H9 (cell line): Measurements from ENCODE around the gene NCLN. TPM values are rescaled to one million over a fixed set of nuclear protein-coding genes. Genes with fewer than 3 reads are reported as not detected.

ENCODE experiments used
- DNase-seq: peaks from one replicate; pipeline ENCODE4 v3.0.0-alpha.2; 2017
- H2AFZ ChIP-seq: one replicate; pipeline ENCODE4 v1.6.1; 2013; ENCODE audit warnings: mild to moderate bottlenecking, low read length, control low read depth, moderate library complexity
- H2AK5ac ChIP-seq: 2 replicates; pipeline ENCODE4 v1.6.1; 2013; ENCODE audit warnings: low read length, control low read depth, mixed read lengths; ENCODE audit not compliant: insufficient read length
- H2BK120ac ChIP-seq: one replicate; pipeline ENCODE4 v1.6.1; 2013; ENCODE audit warnings: low read depth, mild to moderate bottlenecking, low read length, control low read depth, inconsistent platforms; ENCODE audit not compliant: poor library complexity, severe bottlenecking
- H2BK12ac ChIP-seq: 2 replicates; pipeline ENCODE4 v1.6.1; 2013; ENCODE audit warnings: low read length, control low read depth, mixed read lengths, low read depth; ENCODE audit not compliant: insufficient read length
- H2BK15ac ChIP-seq: 2 replicates; pipeline ENCODE4 v1.6.1; 2013; ENCODE audit warnings: low read depth, low read length, control low read depth
- H2BK20ac ChIP-seq: one replicate; pipeline ENCODE4 v1.6.1; 2013; ENCODE audit warnings: low read depth, mild to moderate bottlenecking, low read length, control low read depth, inconsistent platforms; ENCODE audit not compliant: poor library complexity, severe bottlenecking
- H2BK5ac ChIP-seq: 2 replicates; pipeline ENCODE4 v1.6.1; 2013; ENCODE audit warnings: low read length, control low read depth, mixed read lengths; ENCODE audit not compliant: insufficient read length
- H3K14ac ChIP-seq: 2 replicates; pipeline ENCODE4 v1.6.1; 2013; ENCODE audit warnings: low read length, control low read depth; ENCODE audit not compliant: insufficient read depth
- H3K18ac ChIP-seq: 2 replicates; pipeline ENCODE4 v1.6.1; 2013; ENCODE audit warnings: low read depth, mild to moderate bottlenecking, mixed read lengths, low read length, control low read depth; ENCODE audit not compliant: insufficient read length
- H3K23ac ChIP-seq: 2 replicates; pipeline ENCODE4 v1.6.1; 2013; ENCODE audit warnings: low read length, control low read depth, mixed read lengths, low read depth; ENCODE audit not compliant: insufficient read length
- H3K23me2 ChIP-seq: 2 replicates; pipeline ENCODE4 v1.6.1; 2013; ENCODE audit warnings: low read depth, mild to moderate bottlenecking, mixed read lengths, low read length, control low read depth; ENCODE audit not compliant: insufficient read length, poor library complexity, severe bottlenecking
- H3K27ac ChIP-seq: 2 replicates; pipeline ENCODE4 v1.5.1; 2013; ENCODE audit warnings: low read length, control low read depth, mixed read lengths, low read depth; ENCODE audit not compliant: insufficient read length
- H3K27me3 ChIP-seq: 2 replicates; pipeline ENCODE4 v1.6.1; 2013; ENCODE audit warnings: low read length, control low read depth, inconsistent platforms; ENCODE audit not compliant: insufficient read depth
- H3K4ac ChIP-seq: 2 replicates; pipeline ENCODE4 v1.6.1; 2013; ENCODE audit warnings: low read depth, mild to moderate bottlenecking, control low read depth, inconsistent platforms, low read length, moderate library complexity
- H3K4me1 ChIP-seq: 2 replicates; pipeline ENCODE4 v1.6.1; 2013; ENCODE audit warnings: low read length, control low read depth, inconsistent platforms; ENCODE audit not compliant: insufficient read depth
- H3K4me2 ChIP-seq: 2 replicates; pipeline ENCODE4 v1.6.1; 2013; ENCODE audit warnings: low read length, control low read depth, mixed read lengths; ENCODE audit not compliant: insufficient read length, insufficient read depth
- H3K56ac ChIP-seq: 2 replicates; pipeline ENCODE4 v1.6.1; 2013; ENCODE audit warnings: low read depth, mild to moderate bottlenecking, mixed read lengths, low read length, control low read depth; ENCODE audit not compliant: insufficient read length
- H3K79me1 ChIP-seq: 2 replicates; pipeline ENCODE4 v1.6.1; 2013; ENCODE audit warnings: low read depth, mild to moderate bottlenecking, moderate library complexity, low read length, control low read depth, inconsistent platforms; ENCODE audit not compliant: insufficient read depth, poor library complexity, severe bottlenecking
- H3K79me2 ChIP-seq: 2 replicates; pipeline ENCODE4 v1.6.1; 2013; ENCODE audit warnings: low read length, control low read depth, inconsistent platforms; ENCODE audit not compliant: insufficient read depth
- H3K9ac ChIP-seq: 2 replicates; pipeline ENCODE4 v1.6.1; 2013; ENCODE audit warnings: low read length, control low read depth, mixed read lengths; ENCODE audit not compliant: insufficient read length; ENCODE audit errors: extremely low read depth
- H3K9me3 ChIP-seq: one replicate; pipeline ENCODE4 v1.6.1; 2013; ENCODE audit warnings: low read depth, low read length, inconsistent platforms; ENCODE audit not compliant: control insufficient read depth
- H3T11ph ChIP-seq: one replicate; pipeline ENCODE4 v1.6.1; 2013; ENCODE audit warnings: mild to moderate bottlenecking, low read length, control low read depth, inconsistent platforms
- H4K20me1 ChIP-seq: one replicate; pipeline ENCODE4 v1.6.1; 2013; ENCODE audit not compliant: control insufficient read depth, insufficient read length, insufficient read depth
- H4K5ac ChIP-seq: 2 replicates; pipeline ENCODE4 v1.6.1; 2013; ENCODE audit warnings: low read depth, mild to moderate bottlenecking, mixed read lengths, low read length, control low read depth; ENCODE audit not compliant: insufficient read length
- H4K8ac ChIP-seq: replicated peaks from 2 replicates; pipeline ENCODE4 v1.6.1; 2013; ENCODE audit warnings: low read length, control low read depth, mixed read lengths, low read depth; ENCODE audit not compliant: insufficient read length
- H4K91ac ChIP-seq: 2 replicates; pipeline ENCODE4 v1.6.1; 2013; ENCODE audit warnings: low read depth, mild to moderate bottlenecking, moderate library complexity, mixed read lengths, low read length, control low read depth; ENCODE audit not compliant: insufficient read length
- H3K27ac Mint-ChIP-seq, 3 experiments: 2 replicates in 2 of 3; 3 replicates in 1 of 3; pipeline ENCODE4 v1.8.0; 2020 to 2021; ENCODE audit warnings: mixed read lengths in 3 of 3, mild to moderate bottlenecking in 1 of 3, moderate library complexity in 1 of 3
- H3K27me3 Mint-ChIP-seq: 2 replicates; pipeline ENCODE4 v1.8.0; 2021; ENCODE audit warnings: low read depth, mild to moderate bottlenecking, moderate library complexity, mixed read lengths
- H3K36me3 Mint-ChIP-seq, 3 experiments: 2 replicates in 2 of 3; 3 replicates in 1 of 3; pipeline ENCODE4 v1.8.0; 2020 to 2021; ENCODE audit warnings: low read depth in 3 of 3, mixed read lengths in 3 of 3; ENCODE audit not compliant: insufficient read depth in 1 of 3
- H3K4me1 Mint-ChIP-seq, 2 experiments: 2 replicates each; pipeline ENCODE4 v1.8.0; 2020; ENCODE audit warnings: mixed read lengths in 2 of 2
- H3K4me3 Mint-ChIP-seq, 2 experiments: 2 replicates in 1 of 2; 3 replicates in 1 of 2; pipeline ENCODE4 v1.8.0; 2020 to 2021; ENCODE audit warnings: mild to moderate bottlenecking in 2 of 2, mixed read lengths in 2 of 2, moderate library complexity in 1 of 2
- H3K9me3 Mint-ChIP-seq, 2 experiments: 2 replicates in 1 of 2; 3 replicates in 1 of 2; pipeline ENCODE4 v1.8.0; 2020; ENCODE audit warnings: mild to moderate bottlenecking in 2 of 2, mixed read lengths in 2 of 2, moderate library complexity in 1 of 2
- CTCF ChIP-seq: fragments of 200-600 bp; sonication (generic); conservative IDR thresholded peaks from 3 replicates; pipeline ENCODE4 v1.8.0; 2021; ENCODE audit warnings: antibody characterized with exemption, mild to moderate bottlenecking
- WGBS: extraction: QIAGEN DNeasy Blood & Tissue Kit; methylation state at CpG from one replicate; pipeline ENCODE4 v1.1.7; 2013; ENCODE audit warnings: missing lambda C conversion rate, low lambda C conversion rate, mixed read lengths; ENCODE audit not compliant: insufficient read length; ENCODE audit errors: extremely low coverage; 5-methylcytosine and 5-hydroxymethylcytosine counted together
- total RNA-seq: library from RNA; stranded (reverse); gene quantifications from 2 replicates; pipeline ENCODE4 v1.2.1, GENCODE V29; 2021

Gene NCLN
- total RNA-seq, 1 experiment from 2014 or later: 94.8 TPM

DNA sequence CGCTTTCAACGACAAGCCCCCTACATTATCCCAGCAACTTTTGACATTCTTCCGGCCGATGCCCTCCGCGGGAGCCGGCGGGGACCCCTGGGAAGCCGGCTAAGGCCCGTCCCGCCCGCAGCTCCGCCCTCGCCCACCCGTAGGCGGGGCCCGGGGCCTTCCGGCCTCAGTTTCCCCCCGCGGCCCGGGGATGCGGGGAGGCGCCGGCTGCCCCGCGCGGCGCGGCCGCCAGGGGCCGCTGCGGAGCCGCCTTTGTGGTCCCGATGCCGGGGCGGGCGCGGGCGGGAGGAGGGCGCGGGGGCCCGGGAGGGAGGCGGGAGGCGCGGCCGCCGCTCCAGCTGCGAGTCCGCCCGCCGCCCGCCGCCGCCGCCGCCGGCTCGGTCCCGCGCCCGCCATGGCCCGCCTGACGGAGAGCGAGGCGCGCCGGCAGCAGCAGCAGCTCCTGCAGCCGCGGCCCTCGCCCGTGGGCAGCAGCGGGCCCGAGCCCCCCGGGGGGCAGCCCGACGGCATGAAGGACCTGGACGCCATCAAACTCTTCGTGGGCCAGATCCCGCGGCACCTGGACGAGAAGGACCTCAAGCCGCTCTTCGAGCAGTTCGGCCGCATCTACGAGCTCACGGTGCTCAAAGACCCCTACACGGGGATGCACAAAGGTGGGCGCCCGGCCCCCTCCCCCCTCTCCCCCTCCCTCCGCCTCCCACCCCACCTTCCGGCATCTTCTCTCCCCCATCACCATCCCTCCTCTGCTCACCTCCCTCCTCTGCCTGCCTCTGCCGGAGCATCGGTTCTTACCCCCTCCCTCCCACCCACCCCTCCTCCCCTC lies 38.8 kb downstream of the NCLN start, which contains the start of gene CELF5:
Gene CELF5, plus strand, starts transcription at position 316 of the 823 bp plus-strand sequence. Its CDS starts 79 bp downstream, at position 395.
- Histone ChIP-seq H2BK120ac (no peak within 1 kb of the TSS), H3K9ac (no peak within 1 kb of the TSS), H4K20me1 (no peaks in the 10 kb centered on the region), H4K5ac (no peak within 1 kb of the TSS), H2BK20ac (no peak within 1 kb of the TSS), H4K91ac (no peak within 1 kb of the TSS), H2BK5ac (no peak within 1 kb of the TSS), H3K4me2 (peak within 1 kb of the TSS; percentile 56), H2AFZ (no peak within 1 kb of the TSS), H3K14ac (no peak within 1 kb of the TSS), H3K79me2 (no peaks in the 10 kb centered on the region), H3K27me3 (no peaks in the 10 kb centered on the region), H3K4me1 (no peaks in the 10 kb centered on the region), H2BK15ac (no peak within 1 kb of the TSS), H3K18ac (no peak within 1 kb of the TSS), H4K8ac (no peak within 1 kb of the TSS), H3K79me1 (no peaks in the 10 kb centered on the region), H3K9me3 (no peaks in the 10 kb centered on the region), H3K23me2 (peaks cover 6% of the 10 kb centered on the region), H3K27ac (no peak within 1 kb of the TSS), H3T11ph (no peak within 1 kb of the TSS), H2AK5ac (no peak within 1 kb of the TSS), H2BK12ac (no peak within 1 kb of the TSS), H3K4ac (no peak within 1 kb of the TSS), H3K56ac (no peak within 1 kb of the TSS), H3K23ac (no peak within 1 kb of the TSS)
- DNase-seq: peak; percentile 57
- Mint-ChIP-seq H3K27ac (no peak within 1 kb of the TSS), H3K4me1 (peaks cover 5 to 27% of the 10 kb centered on the region in 2 experiments; a peak in 3 of 4 replicates), H3K9me3 (no peaks in the 10 kb centered on the region), H3K4me3 (peak within 1 kb of the TSS; percentile 47 to 82), H3K36me3 (peaks cover 0 to 2% (median 0%) of the 10 kb centered on the region in 3 experiments; a peak in 4 of 7 replicates), H3K27me3 (peaks cover 31% of the 10 kb centered on the region)
- no CpG with 5 or more reads among the region's 94 CpGs for WGBS
- peak; percentile 58 for TF ChIP-seq CTCF
